A673 (cell line): ENCODE data around the gene KCNJ4. TPM values are rescaled to one million over a fixed set of nuclear protein-coding genes. Genes with fewer than 3 reads are reported as not detected.
A peak's percentile ranks its signal among the peaks of the same experiment; 100 is the strongest.

Source experiments
- BruUV-seq: library from RNA; stranded (reverse); fragments of 400-500 nt; replicated peaks from 2 replicates; lab custom pipeline; 2021; lab: Mats Ljungman, UMichigan
- CTCF ChIA-PET: fragments of 300-600 bp; sonication (Branson Sonifier 250); formaldehyde crosslinking; loops from one replicate; lab custom pipeline; 2022; ENCODE audit warnings: antibody characterized with exemption; lab: Charles Lee
- POLR2A ChIA-PET: fragments of 300-600 bp; sonication (Branson Sonifier 250); formaldehyde crosslinking; loops from one replicate; lab custom pipeline; 2022; ENCODE audit warnings: antibody characterized with exemption; ENCODE audit not compliant: low non-redundant PET; lab: Charles Lee
- DNase-seq: peaks from one replicate; pipeline ENCODE4 v3.0.0-alpha.2; 2015; ENCODE audit warnings: low spot score
- H3K27ac ChIP-seq: fragments of 200-600 bp; sonication (generic); 2 replicates; pipeline ENCODE4 v1.5.1; 2016; ENCODE audit warnings: mixed run types, low read depth, mild to moderate bottlenecking, mixed read lengths, antibody characterized with exemption, low read length; ENCODE audit not compliant: poor library complexity, severe bottlenecking
- H3K27me3 ChIP-seq: fragments of 200-600 bp; sonication (generic); replicated peaks from 2 replicates; pipeline ENCODE4 v1.6.1; 2017; ENCODE audit warnings: mixed run types, low read depth, mild to moderate bottlenecking, mixed read lengths, antibody characterized with exemption, low read length; ENCODE audit not compliant: insufficient read depth, poor library complexity
- H3K36me3 ChIP-seq: fragments of 200-600 bp; sonication (generic); 2 replicates; pipeline ENCODE4 v1.6.1; 2016; ENCODE audit warnings: mixed run types, mild to moderate bottlenecking, mixed read lengths, antibody characterized with exemption, low read length; ENCODE audit not compliant: insufficient read depth, poor library complexity, severe bottlenecking
- H3K4me1 ChIP-seq: fragments of 200-600 bp; sonication (generic); 2 replicates; pipeline ENCODE4 v1.6.1; 2017; ENCODE audit warnings: mixed run types, mild to moderate bottlenecking, mixed read lengths, antibody characterized with exemption, low read length; ENCODE audit not compliant: insufficient read depth, poor library complexity, severe bottlenecking
- H3K4me3 ChIP-seq: fragments of 200-600 bp; sonication (generic); 2 replicates; pipeline ENCODE4 v1.5.1; 2016; ENCODE audit warnings: low read depth, mixed run types, mild to moderate bottlenecking, mixed read lengths, low read length; ENCODE audit not compliant: poor library complexity, severe bottlenecking
- H3K9me3 ChIP-seq: fragments of 200-600 bp; sonication (generic); 2 replicates; pipeline ENCODE4 v1.6.1; 2016; ENCODE audit warnings: mixed run types, low read depth, mild to moderate bottlenecking, mixed read lengths, antibody characterized with exemption, low read length; ENCODE audit not compliant: poor library complexity, severe bottlenecking
- EZH2 ChIP-seq: fragments of 200-600 bp; sonication (generic); IDR thresholded peaks from 2 replicates; pipeline ENCODE4 v1.6.1; 2017; ENCODE audit warnings: borderline replicate concordance, low read depth, mild to moderate bottlenecking, mixed read lengths, antibody characterized with exemption, low read length; ENCODE audit not compliant: poor library complexity, severe bottlenecking
- intact Hi-C: fragments of 100-400 bp; cut with micrococcal nuclease; formaldehyde crosslinking; loops from one replicate; pipeline ENCODE4 v1.10.0; 2022; ENCODE audit not compliant: unreplicated experiment
- total RNA-seq: library from RNA; stranded (reverse); gene quantifications from 2 replicates; pipeline ENCODE4 v1.2.3, GENCODE V29; 2021
- TF ChIP-seq, protein P1 (sequence below): fragments of 300-800, 200-600 bp; sonication (generic); conservative IDR thresholded peaks from 2 replicates; pipeline ENCODE4 v1.5.1; 2017; ENCODE audit warnings: low read depth, mild to moderate bottlenecking, antibody characterized with exemption, low read length, moderate library complexity, mixed read lengths

The KCNJ4 gene
- total RNA-seq, 1 experiment from 2014 or later = 1.0 TPM

DNA sequence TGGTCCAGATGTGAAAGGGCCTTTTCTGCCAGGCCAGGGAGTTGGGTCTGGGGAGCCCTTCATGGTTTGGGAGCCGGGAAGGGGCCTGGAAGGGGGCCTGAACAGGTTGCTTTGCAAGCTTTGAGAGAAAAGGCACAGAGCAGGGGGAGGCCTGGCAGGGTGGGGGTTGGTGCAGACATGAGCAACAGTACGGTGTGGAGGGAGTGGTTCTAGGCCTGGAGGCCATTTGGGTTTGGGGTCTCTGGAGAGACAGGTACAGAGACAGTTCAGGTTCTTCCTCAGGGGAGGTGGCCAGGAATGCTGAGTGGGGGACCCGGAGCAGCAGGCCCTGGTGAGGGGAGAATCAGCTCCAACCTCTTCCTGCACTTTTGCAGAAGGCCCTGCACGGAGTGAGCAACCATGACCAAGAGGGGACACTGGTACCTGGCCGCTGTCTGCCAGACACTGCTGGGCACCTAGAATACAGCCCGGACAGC is 14.3 kb upstream of the KCNJ4 start:
- no peaks in the 10 kb centered on the region for H3K36me3 ChIP-seq
- no TSS peak for BruUV-seq
- H3K27me3 ChIP-seq = no peaks in the 10 kb centered on the region

DNA sequence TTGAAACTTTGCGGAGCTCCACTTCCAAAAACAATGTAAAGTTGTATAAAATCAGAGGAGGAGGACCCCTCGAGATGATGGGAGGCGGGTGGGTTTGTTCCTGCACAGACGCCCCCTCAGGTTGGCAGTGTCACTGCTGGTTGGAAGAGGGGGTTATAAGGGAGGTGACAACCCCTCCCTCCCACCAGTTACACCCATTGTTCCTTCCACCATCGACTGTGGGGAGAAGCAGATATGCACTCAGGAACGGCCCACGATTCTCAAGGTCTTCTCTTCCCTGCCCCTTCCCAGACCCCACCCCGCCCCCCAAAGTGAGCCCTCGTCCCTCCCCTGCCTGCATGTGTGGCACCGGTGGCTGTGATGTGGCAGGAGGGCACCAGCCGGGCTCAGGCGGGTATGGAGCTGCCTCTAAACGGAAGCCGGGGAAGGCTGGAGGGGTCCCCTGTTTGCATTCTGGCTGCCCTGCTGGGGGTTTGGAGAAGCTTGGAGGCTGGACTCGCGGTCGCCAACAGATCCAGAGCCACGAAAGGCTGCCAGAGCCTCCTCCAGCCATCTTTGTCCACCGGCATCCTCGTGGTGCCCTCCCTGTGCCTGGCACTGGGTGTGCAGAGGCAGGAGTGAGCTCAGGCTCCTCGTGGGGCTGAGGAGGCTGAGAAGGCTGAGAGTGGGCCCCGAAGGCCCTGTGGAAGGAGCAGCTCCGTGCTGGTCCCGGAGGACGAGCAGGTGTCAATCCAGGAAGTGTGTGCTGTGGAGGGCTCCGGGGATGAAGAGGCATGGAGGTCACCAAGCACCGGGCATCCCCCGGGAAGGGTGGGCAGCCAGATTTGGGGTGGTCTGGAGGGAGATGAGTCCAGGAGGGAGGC is 13.7 kb upstream of the KCNJ4 start:
- H3K27me3 ChIP-seq = no peaks in the 10 kb centered on the region
- TF ChIP-seq, protein P1, sequence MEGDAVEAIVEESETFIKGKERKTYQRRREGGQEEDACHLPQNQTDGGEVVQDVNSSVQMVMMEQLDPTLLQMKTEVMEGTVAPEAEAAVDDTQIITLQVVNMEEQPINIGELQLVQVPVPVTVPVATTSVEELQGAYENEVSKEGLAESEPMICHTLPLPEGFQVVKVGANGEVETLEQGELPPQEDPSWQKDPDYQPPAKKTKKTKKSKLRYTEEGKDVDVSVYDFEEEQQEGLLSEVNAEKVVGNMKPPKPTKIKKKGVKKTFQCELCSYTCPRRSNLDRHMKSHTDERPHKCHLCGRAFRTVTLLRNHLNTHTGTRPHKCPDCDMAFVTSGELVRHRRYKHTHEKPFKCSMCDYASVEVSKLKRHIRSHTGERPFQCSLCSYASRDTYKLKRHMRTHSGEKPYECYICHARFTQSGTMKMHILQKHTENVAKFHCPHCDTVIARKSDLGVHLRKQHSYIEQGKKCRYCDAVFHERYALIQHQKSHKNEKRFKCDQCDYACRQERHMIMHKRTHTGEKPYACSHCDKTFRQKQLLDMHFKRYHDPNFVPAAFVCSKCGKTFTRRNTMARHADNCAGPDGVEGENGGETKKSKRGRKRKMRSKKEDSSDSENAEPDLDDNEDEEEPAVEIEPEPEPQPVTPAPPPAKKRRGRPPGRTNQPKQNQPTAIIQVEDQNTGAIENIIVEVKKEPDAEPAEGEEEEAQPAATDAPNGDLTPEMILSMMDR = peak; percentile 36; the same call in 1 of the 2 replicates
- TF ChIP-seq EZH2 = no peak
- DNase-seq = peak; percentile 48
- ChIA-PET CTCF (interaction anchor here (0.6 kb wide), 1 partner anchor 919 kb away, joined by 4 read pairs; no protein-coding TSS in a partner anchor), POLR2A (no interaction called here)
- H3K4me1 ChIP-seq = peaks cover 5% of the 10 kb centered on the region
- H3K36me3 ChIP-seq = no peaks in the 10 kb centered on the region
- BruUV-seq = no TSS peak
- intact Hi-C loops = no loop called here
- peak overlapping the region; percentile 51 for H3K4me3 ChIP-seq
- H3K9me3 ChIP-seq = no peaks in the 10 kb centered on the region
- H3K27ac ChIP-seq = peak overlapping the region; percentile 43

More for the DNA sequence above, 14.3 kb upstream of the KCNJ4 start:
- CTCF ChIA-PET = no interaction called here
- intact Hi-C loops = no loop called here
- no peak overlapping the region for H3K27ac ChIP-seq
- peaks cover 5% of the 10 kb centered on the region for H3K4me1 ChIP-seq
- no peaks in the 10 kb centered on the region for H3K9me3 ChIP-seq
- TF ChIP-seq, protein P1 = no peak
- no peak for TF ChIP-seq EZH2
- H3K4me3 ChIP-seq = no peak overlapping the region
- POLR2A ChIA-PET = no interaction called here
- DNase-seq = no peak

DNA sequence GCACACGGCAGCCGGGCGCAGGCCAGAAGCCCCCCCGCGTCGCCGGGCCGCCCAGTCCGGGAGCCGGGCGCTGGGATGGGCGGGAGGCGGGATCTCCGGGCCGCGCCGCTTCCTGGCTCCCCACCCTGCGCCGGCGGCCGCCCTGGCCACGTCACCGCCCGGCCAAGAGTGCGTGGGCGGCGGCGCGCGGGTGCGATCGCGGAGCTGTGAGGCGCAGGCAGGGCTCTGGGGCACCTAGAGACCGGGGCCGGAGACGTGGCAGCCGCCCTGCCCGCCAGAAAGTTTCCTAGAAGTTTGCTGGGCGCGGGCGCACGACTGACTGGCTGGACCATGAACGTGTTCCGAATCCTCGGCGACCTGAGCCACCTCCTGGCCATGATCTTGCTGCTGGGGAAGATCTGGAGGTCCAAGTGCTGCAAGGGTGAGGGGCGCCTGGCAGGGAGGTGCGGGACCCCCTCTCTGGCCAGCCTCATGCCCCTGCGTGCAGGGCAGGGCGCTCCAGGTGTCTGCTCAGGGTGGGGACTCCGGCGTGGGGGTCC is 13.0 kb upstream of the KCNJ4 start, which contains the start of gene KDELR3:
Gene KDELR3, plus strand, starts transcription at position 193 of the 539 bp plus-strand sequence. Its CDS starts 138 bp downstream, at position 331.
- ChIA-PET CTCF (interaction anchor here (0.6 kb wide), 1 partner anchor 918 kb away, joined by 4 read pairs; no protein-coding TSS in a partner anchor), POLR2A (interaction anchor here (0.9 kb wide), 1 partner anchor 540 kb away, joined by 3 read pairs; no protein-coding TSS in a partner anchor)
- intact Hi-C loops = no loop called here
- H3K27ac ChIP-seq = peak within 1 kb of the TSS; percentile 43
- H3K4me1 ChIP-seq = peaks cover 5% of the 10 kb centered on the region
- TF ChIP-seq, protein P1 = no peak
- no peak for TF ChIP-seq EZH2
- no peaks in the 10 kb centered on the region for H3K27me3 ChIP-seq
- H3K4me3 ChIP-seq = peak within 1 kb of the TSS; percentile 51
- H3K9me3 ChIP-seq = no peaks in the 10 kb centered on the region
- peak; percentile 61 for DNase-seq
- no peaks in the 10 kb centered on the region for H3K36me3 ChIP-seq
- no TSS peak for BruUV-seq
